Measurements from ENCODE around the gene MAPKAP1.

The MAPKAP1 gene

DNA sequence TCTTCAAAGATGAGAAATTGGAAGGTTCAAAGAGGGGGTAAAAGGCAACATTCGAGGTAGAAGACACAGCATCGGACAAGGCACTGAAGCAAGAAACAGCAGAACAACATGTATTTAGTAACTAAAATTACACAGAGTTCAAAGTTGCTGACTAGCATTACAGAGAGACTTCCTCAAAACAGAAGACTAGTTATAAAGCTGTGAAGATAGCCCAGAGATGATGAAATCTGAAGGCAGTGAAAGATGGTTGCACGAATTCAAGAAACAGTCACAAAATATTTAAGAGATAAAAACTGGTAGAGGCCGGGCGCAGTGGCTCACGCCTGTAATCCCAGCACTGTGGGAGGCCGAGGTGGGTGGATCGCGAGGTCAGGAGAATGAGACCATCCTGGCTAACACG, 16.3 kb downstream of the MAPKAP1 start:
- H3K4me3 ChIP-seq (replicated peaks in 1 of 2; ENCODE audit: low read depth in 2 of 2, low read length in 2 of 2) = no peak overlapping the region
- TF ChIP-seq, protein P1, sequence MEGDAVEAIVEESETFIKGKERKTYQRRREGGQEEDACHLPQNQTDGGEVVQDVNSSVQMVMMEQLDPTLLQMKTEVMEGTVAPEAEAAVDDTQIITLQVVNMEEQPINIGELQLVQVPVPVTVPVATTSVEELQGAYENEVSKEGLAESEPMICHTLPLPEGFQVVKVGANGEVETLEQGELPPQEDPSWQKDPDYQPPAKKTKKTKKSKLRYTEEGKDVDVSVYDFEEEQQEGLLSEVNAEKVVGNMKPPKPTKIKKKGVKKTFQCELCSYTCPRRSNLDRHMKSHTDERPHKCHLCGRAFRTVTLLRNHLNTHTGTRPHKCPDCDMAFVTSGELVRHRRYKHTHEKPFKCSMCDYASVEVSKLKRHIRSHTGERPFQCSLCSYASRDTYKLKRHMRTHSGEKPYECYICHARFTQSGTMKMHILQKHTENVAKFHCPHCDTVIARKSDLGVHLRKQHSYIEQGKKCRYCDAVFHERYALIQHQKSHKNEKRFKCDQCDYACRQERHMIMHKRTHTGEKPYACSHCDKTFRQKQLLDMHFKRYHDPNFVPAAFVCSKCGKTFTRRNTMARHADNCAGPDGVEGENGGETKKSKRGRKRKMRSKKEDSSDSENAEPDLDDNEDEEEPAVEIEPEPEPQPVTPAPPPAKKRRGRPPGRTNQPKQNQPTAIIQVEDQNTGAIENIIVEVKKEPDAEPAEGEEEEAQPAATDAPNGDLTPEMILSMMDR (IDR thresholded peaks at IDR 0.05; ENCODE audit: low read depth, low read length) = no peak
- peak in 1 of 2 donors; percentile 12 for DNase-seq (ENCODE audit: low read depth in 2 of 2)

DNA sequence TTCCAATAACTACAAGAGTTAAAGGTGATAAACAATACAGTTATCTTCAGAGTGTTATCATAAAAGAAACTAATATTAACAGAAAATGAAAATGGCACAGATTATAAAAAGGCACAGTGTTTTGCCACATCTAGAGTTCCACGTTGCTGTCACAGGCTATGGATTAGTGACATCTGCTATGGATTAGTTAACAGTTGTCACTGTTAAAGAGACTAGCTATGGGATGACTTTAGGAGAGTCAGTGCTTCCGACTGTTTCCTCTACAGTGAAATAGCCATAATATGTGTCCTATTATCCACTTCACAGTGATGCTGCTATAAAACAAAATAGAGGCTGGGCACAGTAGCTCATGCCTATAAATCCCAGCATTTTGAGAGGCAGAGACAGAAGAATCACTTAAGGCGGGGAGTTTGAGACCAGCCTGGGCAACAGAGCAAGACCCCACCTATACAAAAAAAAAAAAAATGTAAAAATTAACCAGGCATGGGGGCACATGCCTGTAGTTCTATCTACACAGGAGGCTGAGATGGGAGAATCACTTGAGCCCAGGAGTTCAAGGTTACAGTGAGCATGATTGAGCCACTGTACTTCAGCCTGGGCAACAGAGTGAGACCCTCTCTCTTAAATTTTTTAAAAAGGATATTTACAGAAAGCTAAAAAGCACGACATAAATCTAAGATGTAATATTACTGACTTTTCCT, 19.7 kb downstream of the MAPKAP1 start:
- TF ChIP-seq, protein P1 (IDR thresholded peaks at IDR 0.05; ENCODE audit: low read depth, low read length) = no peak

DNA sequence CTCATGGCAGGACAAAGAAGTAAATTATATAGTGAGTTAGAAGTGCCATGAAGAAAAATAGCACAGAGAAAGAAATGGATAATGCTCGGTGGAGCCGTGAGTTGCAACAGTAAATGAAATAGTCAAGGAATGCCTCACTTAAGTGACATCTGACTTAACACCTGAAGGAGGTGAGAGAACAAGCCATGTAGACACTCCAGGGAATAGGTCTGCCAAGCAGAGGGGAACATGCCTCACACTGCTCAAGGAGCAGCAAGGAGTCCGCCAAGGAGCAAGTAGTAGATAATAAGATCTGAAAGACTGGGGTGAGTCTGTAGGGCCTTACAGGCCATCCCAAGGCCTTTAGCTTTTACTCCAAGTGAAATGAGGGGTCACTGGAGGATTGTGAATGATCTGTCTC, 21.8 kb downstream of the MAPKAP1 start:
- TF ChIP-seq, protein P1 (IDR thresholded peaks at IDR 0.05; ENCODE audit: low read depth, low read length) = no peak
- H3K4me3 ChIP-seq (replicated peaks in 1 of 2; ENCODE audit: low read depth in 2 of 2, low read length in 2 of 2) = no peak overlapping the region
- DNase-seq (ENCODE audit: low read depth in 2 of 2) = no peak

More for the DNA sequence above, 19.7 kb downstream of the MAPKAP1 start:
- DNase-seq (ENCODE audit: low read depth in 2 of 2) = no peak
- no peak overlapping the region for H3K4me3 ChIP-seq (replicated peaks in 1 of 2; ENCODE audit: low read depth in 2 of 2, low read length in 2 of 2)

DNA sequence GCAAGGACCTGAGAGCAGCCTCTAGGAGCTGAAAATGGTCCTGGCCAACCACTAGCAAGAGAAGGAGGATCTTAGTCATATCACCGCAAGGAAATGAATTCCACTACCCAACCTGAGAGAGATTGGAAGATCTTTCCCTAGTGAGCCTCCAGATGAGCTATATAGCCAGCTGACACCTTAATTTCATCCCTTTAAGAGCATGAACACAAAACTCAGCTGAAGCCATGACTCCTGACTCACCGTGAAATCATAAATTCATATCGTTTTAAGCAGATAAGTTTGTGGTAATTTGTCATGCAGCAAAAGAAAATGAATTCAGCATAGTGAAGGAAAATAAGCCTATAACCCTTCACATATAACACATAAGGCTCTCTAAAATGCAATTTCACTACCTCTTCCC, 23.5 kb downstream of the MAPKAP1 start:
- DNase-seq (ENCODE audit: low read depth in 2 of 2) = peak; percentile 33 to 74
- TF ChIP-seq, protein P1 (IDR thresholded peaks at IDR 0.05; ENCODE audit: low read depth, low read length) = no peak
- no peak overlapping the region for H3K4me3 ChIP-seq (replicated peaks in 1 of 2; ENCODE audit: low read depth in 2 of 2, low read length in 2 of 2)

DNA sequence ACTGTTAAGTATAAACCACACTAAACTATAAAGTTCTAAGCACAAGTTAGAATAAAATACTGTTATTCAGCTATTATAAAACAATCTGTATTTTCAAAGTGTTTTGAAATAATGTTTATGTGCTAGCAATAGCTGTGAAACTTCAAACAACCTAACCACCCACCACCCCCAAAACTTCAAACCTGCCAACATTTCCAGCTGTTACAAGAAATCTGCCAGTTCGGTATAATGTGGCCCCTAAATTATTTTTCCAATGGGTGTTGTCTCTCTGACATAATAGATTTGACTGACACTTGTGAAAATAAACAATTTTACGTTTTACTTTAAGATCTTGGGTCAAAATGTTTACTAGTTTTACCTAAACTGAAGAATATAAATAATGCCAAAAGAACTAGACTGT, 24.7 kb downstream of the MAPKAP1 start:
- H3K4me3 ChIP-seq (replicated peaks in 1 of 2; ENCODE audit: low read depth in 2 of 2, low read length in 2 of 2) = no peak overlapping the region
- TF ChIP-seq, protein P1 (IDR thresholded peaks at IDR 0.05; ENCODE audit: low read depth, low read length) = no peak
- DNase-seq (ENCODE audit: low read depth in 2 of 2) = no peak

DNA sequence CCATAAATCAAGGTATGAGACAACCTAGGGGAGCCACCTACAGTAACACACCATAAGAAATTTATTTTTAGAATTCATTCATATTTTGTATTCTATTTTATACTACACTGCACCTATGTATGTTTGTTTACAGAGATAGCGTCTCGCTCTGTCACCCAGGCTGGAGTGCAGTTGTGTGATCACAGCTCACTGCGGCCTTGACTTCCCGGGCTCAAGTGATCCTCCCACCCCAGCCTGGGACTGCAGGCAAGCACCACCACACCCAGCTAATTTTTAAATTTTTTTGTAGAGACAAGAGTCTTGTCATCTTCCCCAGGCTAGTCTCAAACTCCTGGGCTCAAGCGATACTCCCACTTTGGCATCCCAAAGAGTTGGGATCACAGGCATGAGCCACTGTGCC, 25.4 kb downstream of the MAPKAP1 start:
- no peak for DNase-seq (ENCODE audit: low read depth in 2 of 2)
- H3K4me3 ChIP-seq (replicated peaks in 1 of 2; ENCODE audit: low read depth in 2 of 2, low read length in 2 of 2) = no peak overlapping the region
- TF ChIP-seq, protein P1 (IDR thresholded peaks at IDR 0.05; ENCODE audit: low read depth, low read length) = no peak
